Panc1 (cell line): Measurements from ENCODE around the gene SPA17. TPM values are rescaled to one million over a fixed set of nuclear protein-coding genes. Genes with fewer than 3 reads are reported as not detected.

Source experiments
- ATAC-seq: fragments of 200-7000 bp; cut with Tn5 transposase; 2 replicates; pipeline ENCODE4 v1.9.1; 2020; ENCODE audit warnings: mild to moderate bottlenecking, moderate library complexity
- BruUV-seq: library from RNA; stranded (reverse); fragments of 400-500 nt; replicated peaks from 2 replicates; lab custom pipeline; 2021; lab: Mats Ljungman, UMichigan
- CTCF ChIA-PET: fragments of 300-600 bp; sonication (Branson Sonifier 250); formaldehyde crosslinking; loops from one replicate; lab custom pipeline; 2022; ENCODE audit warnings: antibody characterized with exemption; lab: Charles Lee
- POLR2A ChIA-PET: fragments of 300-600 bp; sonication (Branson Sonifier 250); formaldehyde crosslinking; loops from one replicate; lab custom pipeline; 2022; ENCODE audit warnings: antibody characterized with exemption; lab: Charles Lee
- DNase-seq: peaks from one replicate; pipeline ENCODE4 v3.0.0-alpha.2; 2010; ENCODE audit warnings: low read depth, low spot score
- H3K27ac ChIP-seq: 2 replicates; pipeline ENCODE4 v1.5.1; 2011; ENCODE audit warnings: mild to moderate bottlenecking, low read length, inconsistent platforms
- H3K27me3 ChIP-seq: fragments of 200-500 bp; sonication (Bioruptor generic); 2 replicates; pipeline ENCODE4 v1.6.0; 2014; ENCODE audit warnings: low read length, inconsistent platforms; ENCODE audit not compliant: control insufficient read depth, insufficient read depth
- H3K36me3 ChIP-seq: fragments of 200-500 bp; sonication (Bioruptor generic); 2 replicates; pipeline ENCODE4 v1.5.1; 2014; ENCODE audit warnings: inconsistent platforms, mild to moderate bottlenecking, low read length, moderate library complexity; ENCODE audit not compliant: control insufficient read depth, insufficient read depth
- H3K4me1 ChIP-seq: 2 replicates; pipeline ENCODE4 v1.5.1; 2011; ENCODE audit warnings: inconsistent platforms, mild to moderate bottlenecking, low read length, moderate library complexity; ENCODE audit not compliant: control insufficient read depth, insufficient read depth
- H3K4me3 ChIP-seq, 2 experiments: 2 replicates each; pipeline ENCODE4 v1.5.1; 2011 to 2012; ENCODE audit warnings: low read depth in 2 of 2, low read length in 2 of 2, mild to moderate bottlenecking in 2 of 2, inconsistent platforms in 1 of 2, moderate library complexity in 1 of 2
- H3K9me3 ChIP-seq: fragments of 200-500 bp; sonication (Bioruptor generic); 2 replicates; pipeline ENCODE4 v1.5.1; 2014; ENCODE audit warnings: low read depth, mild to moderate bottlenecking, inconsistent platforms, low read length, moderate library complexity; ENCODE audit not compliant: control insufficient read depth, insufficient read depth
- POLR2AphosphoS5 ChIP-seq: IDR thresholded peaks from 2 replicates; pipeline ENCODE4 v1.6.1; 2012; ENCODE audit warnings: mild to moderate bottlenecking, low read depth, low read length, moderate library complexity
- SIN3A ChIP-seq: IDR thresholded peaks from 2 replicates; pipeline ENCODE4 v1.6.1; 2012; ENCODE audit warnings: low read depth, mild to moderate bottlenecking, low read length, moderate library complexity, borderline replicate concordance; ENCODE audit not compliant: insufficient read depth
- TCF7L2 ChIP-seq: IDR thresholded peaks from 2 replicates; pipeline ENCODE4 v1.6.1; 2011; ENCODE audit warnings: mild to moderate bottlenecking, low read depth, low read length, inconsistent platforms
- in situ Hi-C: cut with HindIII; loops from 2 replicates; pipeline ENCODE4 v1.10.0; 2016; ENCODE audit warnings: low sequenced_read_pairs, low pct_unique_long_range_greater_than_20kb
- intact Hi-C: fragments of 100-400 bp; cut with micrococcal nuclease; formaldehyde crosslinking; loops from one replicate; pipeline ENCODE4 v1.10.0; 2022; ENCODE audit not compliant: unreplicated experiment
- total RNA-seq: library from RNA; stranded (reverse); gene quantifications from one replicate; pipeline ENCODE4 v1.2.1, GENCODE V29; 2021; ENCODE audit not compliant: unreplicated experiment
- TF ChIP-seq, protein P1 (sequence below): fragments of 450-650 bp; IDR thresholded peaks from 2 replicates; pipeline ENCODE4 v1.5.1; 2017; ENCODE audit warnings: mild to moderate bottlenecking
- TF ChIP-seq, protein P2 (sequence below), 2 experiments: IDR thresholded peaks; 2 replicates each; pipeline ENCODE4 v1.6.1; 2011 to 2012; ENCODE audit warnings: low read depth in 2 of 2, control low read depth in 1 of 2, low read length in 1 of 2, mild to moderate bottlenecking in 1 of 2, moderate library complexity in 1 of 2; ENCODE audit not compliant: insufficient read depth in 1 of 2

Gene SPA17
- total RNA-seq, 1 experiment from 2014 or later = 10.1 TPM

- ChIA-PET POLR2A (interaction anchor here (0.6 kb wide), 1 partner anchor 685 kb away, joined by 6 read pairs; no protein-coding TSS in a partner anchor), CTCF (no interaction called here)
- DNase-seq = no peak
- Histone ChIP-seq H3K36me3 (no peaks in the 10 kb centered on the region), H3K4me1 (no peaks in the 10 kb centered on the region), H3K4me3 (no peak overlapping the region), H3K27me3 (no peaks in the 10 kb centered on the region), H3K9me3 (no peaks in the 10 kb centered on the region), H3K27ac (no peak overlapping the region)
- in situ Hi-C loops (no loop called here), intact Hi-C loops (no loop called here)
- no peak for TF ChIP-seq SIN3A
- no peak for TF ChIP-seq POLR2AphosphoS5
- no peak for TF ChIP-seq TCF7L2
- TF ChIP-seq, protein P1, sequence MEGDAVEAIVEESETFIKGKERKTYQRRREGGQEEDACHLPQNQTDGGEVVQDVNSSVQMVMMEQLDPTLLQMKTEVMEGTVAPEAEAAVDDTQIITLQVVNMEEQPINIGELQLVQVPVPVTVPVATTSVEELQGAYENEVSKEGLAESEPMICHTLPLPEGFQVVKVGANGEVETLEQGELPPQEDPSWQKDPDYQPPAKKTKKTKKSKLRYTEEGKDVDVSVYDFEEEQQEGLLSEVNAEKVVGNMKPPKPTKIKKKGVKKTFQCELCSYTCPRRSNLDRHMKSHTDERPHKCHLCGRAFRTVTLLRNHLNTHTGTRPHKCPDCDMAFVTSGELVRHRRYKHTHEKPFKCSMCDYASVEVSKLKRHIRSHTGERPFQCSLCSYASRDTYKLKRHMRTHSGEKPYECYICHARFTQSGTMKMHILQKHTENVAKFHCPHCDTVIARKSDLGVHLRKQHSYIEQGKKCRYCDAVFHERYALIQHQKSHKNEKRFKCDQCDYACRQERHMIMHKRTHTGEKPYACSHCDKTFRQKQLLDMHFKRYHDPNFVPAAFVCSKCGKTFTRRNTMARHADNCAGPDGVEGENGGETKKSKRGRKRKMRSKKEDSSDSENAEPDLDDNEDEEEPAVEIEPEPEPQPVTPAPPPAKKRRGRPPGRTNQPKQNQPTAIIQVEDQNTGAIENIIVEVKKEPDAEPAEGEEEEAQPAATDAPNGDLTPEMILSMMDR = no peak
- TF ChIP-seq, protein P2, sequence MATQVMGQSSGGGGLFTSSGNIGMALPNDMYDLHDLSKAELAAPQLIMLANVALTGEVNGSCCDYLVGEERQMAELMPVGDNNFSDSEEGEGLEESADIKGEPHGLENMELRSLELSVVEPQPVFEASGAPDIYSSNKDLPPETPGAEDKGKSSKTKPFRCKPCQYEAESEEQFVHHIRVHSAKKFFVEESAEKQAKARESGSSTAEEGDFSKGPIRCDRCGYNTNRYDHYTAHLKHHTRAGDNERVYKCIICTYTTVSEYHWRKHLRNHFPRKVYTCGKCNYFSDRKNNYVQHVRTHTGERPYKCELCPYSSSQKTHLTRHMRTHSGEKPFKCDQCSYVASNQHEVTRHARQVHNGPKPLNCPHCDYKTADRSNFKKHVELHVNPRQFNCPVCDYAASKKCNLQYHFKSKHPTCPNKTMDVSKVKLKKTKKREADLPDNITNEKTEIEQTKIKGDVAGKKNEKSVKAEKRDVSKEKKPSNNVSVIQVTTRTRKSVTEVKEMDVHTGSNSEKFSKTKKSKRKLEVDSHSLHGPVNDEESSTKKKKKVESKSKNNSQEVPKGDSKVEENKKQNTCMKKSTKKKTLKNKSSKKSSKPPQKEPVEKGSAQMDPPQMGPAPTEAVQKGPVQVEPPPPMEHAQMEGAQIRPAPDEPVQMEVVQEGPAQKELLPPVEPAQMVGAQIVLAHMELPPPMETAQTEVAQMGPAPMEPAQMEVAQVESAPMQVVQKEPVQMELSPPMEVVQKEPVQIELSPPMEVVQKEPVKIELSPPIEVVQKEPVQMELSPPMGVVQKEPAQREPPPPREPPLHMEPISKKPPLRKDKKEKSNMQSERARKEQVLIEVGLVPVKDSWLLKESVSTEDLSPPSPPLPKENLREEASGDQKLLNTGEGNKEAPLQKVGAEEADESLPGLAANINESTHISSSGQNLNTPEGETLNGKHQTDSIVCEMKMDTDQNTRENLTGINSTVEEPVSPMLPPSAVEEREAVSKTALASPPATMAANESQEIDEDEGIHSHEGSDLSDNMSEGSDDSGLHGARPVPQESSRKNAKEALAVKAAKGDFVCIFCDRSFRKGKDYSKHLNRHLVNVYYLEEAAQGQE (IDR thresholded peaks at IDR 0.05; ENCODE audit: insufficient read depth in 1 of 2, low read depth in 2 of 2, low read length in 1 of 2) = no peak
- no TSS peak for BruUV-seq
- ATAC-seq = no peak
These were observed 25.1 kb upstream of the SPA17 start for GRCh38 chr11:124648610-124649009.

- no peak for DNase-seq
- no peaks in the 10 kb centered on the region for H3K36me3 ChIP-seq
- H3K27me3 ChIP-seq = no peaks in the 10 kb centered on the region
- TF ChIP-seq, protein P1 = no peak
- TF ChIP-seq POLR2AphosphoS5 = no peak
- no peak for TF ChIP-seq TCF7L2
- TF ChIP-seq, protein P2 (IDR thresholded peaks at IDR 0.05; ENCODE audit: insufficient read depth in 1 of 2, low read depth in 2 of 2, low read length in 1 of 2) = no peak
- TF ChIP-seq SIN3A = no peak
- no peaks in the 10 kb centered on the region for H3K4me1 ChIP-seq
- no TSS peak for BruUV-seq
- POLR2A ChIA-PET = interaction anchor here (0.6 kb wide), 1 partner anchor 1321 kb away, joined by 5 read pairs; no protein-coding TSS in a partner anchor
- intact Hi-C loops = no loop called here
- CTCF ChIA-PET = no interaction called here
- H3K9me3 ChIP-seq = no peaks in the 10 kb centered on the region
- no peak for ATAC-seq
- no peak overlapping the region for H3K27ac ChIP-seq
- in situ Hi-C loops = no loop called here
- H3K4me3 ChIP-seq = no peak overlapping the region
These were observed 16.7 kb upstream of the SPA17 start for GRCh38 chr11:124656774-124657630.
